GM18867 (cell line): Measurements from ENCODE around the gene PTPRCAP.
"Not testable (repeated sequence)": the region's sequence is repeated elsewhere in the genome, so short reads cannot be mapped to it uniquely, and the experiment has no call there.

Experiments used
- ATAC-seq: cut with Tn5 transposase; IDR thresholded peaks from one replicate; pipeline ENCODE4 v1.9.1; 2021; ENCODE audit warnings: mild to moderate bottlenecking, moderate library complexity; ENCODE audit not compliant: unreplicated experiment

PTPRCAP gene

DNA sequence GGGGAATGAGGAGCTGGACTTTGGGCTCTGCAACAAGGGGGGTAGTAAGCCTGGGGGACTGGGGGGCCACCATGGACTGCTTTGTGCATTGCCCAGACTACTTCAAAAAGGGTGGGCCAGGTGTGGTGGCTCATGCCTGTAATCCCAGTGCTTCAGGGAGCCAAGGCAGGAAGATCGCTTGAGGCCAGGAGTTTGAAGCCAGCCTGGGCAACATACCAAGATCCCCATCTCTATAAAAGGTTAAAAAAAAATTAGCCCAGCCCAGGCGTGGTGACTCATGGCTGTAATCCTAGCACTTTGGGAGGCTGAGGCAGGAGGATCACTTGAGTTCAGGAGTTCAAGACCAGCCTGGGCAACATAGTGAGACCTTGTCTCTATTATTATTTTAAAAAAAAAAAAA lies 28.0 kb upstream of the PTPRCAP start:
- not testable (repeated sequence) for ATAC-seq

DNA sequence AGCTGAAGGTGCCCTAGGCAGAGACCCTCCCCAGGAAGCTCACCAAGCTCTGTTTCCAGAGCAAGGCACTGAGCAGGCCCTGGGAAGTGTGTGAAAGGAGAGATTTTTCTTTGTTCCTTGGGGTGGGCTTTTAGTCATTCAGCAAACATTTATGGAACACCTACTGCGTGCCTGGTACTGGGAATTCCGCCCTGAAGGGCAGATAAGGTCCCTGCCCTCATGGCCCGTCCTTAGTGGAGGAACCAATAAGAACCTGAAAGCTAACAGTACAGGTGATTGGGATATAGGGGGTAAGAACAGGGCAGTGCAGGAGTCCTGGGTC lies 27.7 kb upstream of the PTPRCAP start:
- no peak for ATAC-seq

DNA sequence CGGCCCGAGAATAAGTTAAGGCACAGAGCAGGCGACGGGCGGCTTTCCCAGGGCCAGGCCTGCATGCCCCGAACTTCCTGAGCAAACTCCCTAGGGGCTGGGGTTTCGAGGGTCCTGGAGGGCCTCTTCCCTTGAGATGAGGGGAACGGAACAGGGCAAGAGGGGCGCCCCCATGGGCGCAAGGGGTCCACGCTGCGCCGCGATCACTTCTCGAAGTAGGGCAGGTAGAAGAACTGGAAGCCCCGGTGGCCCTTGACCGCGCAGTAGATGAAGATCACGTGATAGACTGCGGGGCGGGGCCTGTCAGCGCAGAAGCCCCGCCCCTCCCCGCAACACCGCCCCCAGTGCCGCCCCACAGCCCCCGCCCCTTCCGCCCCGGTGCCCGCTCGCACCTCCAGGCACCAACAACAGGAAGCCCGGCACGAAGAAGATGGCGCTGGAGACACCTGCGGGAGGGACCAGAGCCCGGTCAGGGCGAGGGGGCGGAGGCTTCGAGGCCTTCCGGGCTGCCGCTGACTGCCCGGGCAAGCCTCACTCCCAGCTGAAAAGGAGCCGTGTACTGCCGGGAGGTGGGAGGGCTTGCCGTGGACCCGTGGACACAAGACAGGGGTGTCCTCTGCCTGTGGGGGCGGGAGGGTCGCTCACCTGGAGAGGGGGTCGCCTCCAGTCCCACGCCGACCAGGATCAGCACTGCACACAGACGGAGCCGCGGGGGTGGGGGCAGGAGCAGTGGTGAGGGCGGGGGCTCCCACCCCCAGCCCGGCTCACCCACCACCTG lies 27.1 kb upstream of the PTPRCAP start:
- peak; percentile 59 for ATAC-seq

DNA sequence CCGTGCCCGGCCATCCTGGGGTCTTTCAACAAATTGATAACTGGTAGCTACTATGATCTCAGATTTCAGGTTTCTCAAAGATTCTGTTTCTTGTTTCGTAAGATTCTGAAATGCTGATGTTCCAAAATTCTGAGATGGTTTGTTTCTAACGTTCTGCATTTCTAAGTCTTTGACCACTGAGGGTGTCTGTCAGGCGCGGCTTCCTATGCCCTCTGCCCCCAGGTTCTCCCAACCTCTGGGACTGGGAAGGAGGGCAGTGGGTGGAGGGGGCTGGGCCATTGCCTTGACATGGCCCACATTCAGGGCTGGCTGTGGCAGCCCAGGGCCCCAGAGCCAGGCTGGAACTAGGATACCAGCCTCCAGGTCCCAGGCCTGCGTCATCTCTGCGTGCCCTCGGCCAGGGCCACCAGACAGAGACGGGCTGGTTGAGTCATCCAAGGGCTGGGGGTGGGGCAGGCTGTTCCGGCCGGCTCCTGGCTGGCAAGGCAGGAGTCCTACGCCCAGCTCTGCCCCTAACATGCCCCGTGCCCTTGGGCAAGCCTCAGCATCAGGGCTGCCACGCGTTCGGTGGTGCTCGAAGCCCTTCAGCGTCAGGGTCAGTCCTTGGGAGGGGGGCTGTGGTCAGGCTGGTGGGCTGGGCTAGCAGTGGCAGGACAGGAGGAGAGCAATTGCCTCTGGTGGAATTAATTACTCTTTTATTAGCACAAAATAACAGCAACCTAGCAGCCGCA lies 26.4 kb upstream of the PTPRCAP start:
- no peak for ATAC-seq

DNA sequence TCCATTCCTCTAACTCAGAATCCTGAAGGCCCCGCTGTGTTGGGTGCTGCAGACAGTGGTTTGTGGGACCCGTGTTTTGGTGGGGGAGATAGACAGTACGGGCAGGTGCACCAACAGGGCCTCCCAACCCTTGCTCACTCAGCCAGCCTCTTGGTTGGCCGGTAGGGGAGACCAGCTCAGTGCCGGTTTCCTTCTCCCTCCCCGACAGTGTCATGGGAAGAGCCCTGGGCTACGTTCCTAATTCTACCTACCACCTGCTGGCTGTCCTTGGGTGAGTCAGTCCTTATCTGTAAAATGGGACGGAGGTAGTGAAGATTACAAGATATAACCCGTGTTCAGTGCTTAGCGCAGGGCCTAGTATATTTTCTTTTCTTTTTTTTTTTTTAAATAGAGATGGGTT lies 25.7 kb upstream of the PTPRCAP start:
- no peak for ATAC-seq

DNA sequence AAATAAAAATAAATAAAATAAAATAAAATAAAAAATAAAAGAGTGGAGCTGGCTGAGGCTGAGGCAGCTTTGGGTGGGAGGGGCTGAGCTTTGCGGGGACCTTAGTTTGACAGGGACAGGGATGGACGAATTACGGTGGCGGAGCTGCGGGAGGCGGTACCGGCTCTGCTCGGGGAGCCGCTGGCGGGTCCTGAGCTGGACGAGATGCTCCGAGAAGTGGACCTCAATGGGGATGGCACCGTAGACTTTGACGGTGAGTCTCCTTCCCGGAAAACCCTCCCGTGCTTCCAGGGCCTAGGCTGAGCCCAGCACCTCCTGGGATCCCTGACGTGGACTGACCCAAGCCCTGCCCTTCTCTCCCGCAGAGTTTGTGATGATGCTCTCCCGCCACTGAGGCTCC lies 20.8 kb upstream of the PTPRCAP start:
- ATAC-seq = no peak

DNA sequence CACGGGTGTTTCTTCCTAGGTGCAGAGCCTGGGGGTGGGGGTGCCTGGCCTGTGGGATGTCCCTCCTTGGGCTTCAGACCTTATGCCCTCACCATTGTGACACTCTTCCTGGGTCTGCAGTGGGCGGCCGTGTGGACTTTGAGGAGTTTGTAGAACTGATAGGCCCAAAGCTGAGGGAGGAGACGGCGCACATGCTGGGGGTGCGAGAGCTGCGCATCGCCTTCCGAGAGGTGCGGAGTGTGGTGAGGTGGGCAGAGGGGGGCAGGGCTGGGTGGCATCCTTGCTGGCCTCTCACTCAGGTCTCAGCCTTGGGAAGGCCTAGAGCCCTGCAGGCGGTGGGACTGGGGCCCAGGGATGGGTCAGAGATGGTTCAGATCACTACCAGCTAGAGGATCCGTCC lies 20.0 kb upstream of the PTPRCAP start:
- ATAC-seq = no peak

DNA sequence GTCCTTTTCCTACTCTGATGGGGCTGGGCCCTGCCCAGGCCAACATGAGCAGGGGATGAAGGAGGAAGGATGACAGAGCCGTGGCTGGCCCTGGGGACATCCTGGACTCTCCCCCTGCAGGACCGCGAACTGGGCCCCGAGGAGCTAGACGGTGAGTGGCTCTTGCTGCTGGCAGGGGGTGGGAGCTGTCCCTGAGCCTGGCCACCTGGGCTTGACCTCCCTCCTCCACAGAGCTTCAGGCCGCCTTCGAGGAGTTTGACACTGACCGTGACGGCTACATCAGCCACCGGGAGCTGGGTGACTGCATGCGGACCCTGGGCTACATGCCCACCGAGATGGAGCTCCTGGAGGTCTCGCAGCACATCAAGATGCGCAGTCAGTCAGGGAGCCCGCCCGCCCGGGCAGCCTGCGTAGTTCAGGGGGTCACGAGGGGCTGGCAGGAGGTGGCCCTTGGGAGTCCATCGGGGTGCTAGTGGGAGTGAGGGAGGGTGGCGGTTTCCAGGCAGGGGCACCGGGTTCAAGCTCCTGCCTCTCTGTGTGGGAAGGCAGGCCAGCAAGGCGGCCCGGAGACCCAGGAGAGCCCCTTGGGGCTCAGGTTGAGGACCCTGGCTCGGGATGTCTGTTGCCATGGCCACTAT lies 18.7 kb upstream of the PTPRCAP start:
- ATAC-seq = no peak

DNA sequence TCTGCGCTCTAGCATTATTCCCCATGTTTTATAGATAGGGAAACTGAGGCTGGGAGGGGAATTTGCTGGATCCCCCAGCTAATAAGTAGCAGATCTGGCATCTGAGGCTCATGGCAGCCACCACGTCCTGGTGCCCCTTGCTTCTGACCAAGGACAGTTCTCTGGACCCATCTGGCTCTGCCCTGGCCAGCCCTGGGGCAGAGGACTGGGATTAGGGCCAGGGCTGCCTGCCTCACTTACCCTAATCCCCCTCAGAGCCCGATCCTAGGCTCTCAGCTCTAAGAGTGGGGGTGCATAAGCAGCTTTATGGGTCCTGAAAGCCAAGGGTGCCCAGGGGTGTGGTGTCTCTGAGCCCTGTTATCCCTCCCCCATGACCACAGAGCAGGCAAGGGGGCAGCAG lies 17.6 kb upstream of the PTPRCAP start, which contains the start of gene CABP4:
TSS of gene CABP4 (plus strand) at position 301 of the 400 bp plus-strand sequence. CDS start at position 371, 70 bp downstream.
- no peak for ATAC-seq

DNA sequence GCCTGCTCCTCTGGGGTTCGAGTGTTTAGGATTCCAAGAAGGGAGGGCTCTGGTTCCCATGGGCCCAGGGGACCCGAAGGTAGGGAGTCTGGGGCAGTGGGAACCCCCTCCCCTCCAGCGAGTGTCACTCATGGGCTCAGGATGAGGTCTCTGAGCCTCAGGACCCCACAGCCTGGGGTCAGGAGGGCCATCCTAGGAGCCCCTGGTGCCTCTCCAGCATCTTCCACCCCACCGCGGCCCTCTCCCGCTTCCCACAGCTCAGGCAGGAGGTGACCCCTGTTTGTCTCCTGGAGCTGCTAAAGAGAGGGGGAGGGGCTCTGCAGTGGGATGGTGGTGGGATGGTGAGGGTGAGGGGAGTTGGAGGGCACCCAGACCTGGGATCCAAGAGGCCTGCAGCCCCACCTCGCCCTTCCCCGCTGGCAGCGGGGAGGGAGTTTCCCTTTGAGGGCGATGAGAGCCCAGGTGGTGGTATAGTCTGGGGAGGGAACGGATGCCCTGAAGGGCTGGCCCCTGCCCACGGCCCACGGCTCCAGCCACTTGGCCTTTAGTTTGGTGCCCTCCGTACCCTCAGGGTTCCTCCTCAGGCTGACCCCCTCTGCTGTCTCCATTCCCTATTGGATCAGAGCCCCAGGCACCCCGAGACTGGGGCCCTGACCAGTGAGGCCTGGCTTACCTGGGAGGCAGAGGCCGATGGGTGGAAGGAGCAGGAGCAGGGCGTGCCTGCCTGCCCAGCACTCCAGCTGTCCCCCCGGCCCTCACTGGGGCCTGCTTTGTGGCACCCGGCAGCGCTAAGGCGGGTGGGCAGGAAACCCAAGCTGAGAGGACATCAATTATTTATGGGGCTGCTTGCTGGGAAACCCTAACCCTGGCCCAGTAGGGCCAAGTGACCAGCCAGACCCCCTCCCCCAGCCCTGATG lies 16.6 kb upstream of the PTPRCAP start:
- no peak for ATAC-seq

DNA sequence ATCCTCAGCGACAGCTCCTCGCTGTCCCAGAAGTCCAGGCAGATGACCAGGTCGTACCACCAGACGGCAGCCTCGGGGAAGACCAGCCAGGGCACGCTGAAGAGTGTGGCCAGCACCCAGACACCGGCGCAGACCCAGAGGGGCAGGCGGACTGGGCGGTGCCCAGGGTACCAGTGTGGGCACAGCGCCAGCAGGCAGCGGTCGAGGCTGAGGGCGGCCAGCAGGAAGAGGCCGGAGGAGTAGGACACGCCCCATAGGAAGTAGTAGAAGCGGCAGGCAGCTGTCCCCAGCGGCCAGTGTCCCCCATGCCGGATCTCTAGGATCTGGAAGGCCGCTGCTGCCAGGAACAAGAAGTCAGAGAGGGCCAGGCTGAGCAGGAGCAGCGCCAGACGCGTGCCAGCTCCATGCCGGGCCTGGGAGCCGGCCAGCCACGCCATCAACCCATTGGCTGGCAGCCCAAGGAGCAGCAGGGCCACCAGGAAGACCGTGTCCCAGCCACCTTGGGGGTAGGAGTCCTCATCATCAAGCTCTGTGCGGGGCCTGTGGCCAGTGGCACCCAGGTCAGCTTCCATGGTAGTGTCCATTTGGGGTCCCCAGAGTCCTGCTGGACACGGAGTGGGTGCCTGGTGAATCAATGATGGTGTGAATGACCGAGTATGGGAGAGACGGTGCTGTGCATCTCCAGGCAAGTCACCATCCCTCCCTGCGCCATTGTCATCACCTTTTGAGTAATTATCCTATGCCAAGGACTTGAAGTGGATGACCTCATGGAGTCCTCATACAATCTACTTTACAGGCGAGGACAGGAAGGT lies 14.9 kb upstream of the PTPRCAP start, which contains the start of gene GPR152:
TSS of gene GPR152 (minus strand) at position 589 of the 812 bp plus-strand sequence. CDS start at position 584, 5 bp downstream.
- no peak for ATAC-seq

DNA sequence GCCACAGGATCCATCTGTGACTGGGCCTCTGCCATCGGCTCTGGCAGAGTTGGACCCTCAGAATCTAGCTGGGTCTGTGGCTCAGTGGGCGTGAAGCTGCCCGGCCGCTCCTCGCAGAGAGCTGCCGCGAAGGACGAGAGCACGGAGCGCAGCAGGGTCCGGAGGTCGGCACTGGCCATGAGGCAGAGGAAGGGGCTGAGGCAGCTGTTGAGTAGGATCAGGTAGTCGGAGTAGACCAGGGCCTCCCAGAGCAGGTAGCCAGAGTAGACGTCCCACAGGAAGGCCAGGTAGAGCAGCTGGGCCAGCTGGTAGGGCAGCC lies 14.1 kb upstream of the PTPRCAP start:
- no peak for ATAC-seq

DNA sequence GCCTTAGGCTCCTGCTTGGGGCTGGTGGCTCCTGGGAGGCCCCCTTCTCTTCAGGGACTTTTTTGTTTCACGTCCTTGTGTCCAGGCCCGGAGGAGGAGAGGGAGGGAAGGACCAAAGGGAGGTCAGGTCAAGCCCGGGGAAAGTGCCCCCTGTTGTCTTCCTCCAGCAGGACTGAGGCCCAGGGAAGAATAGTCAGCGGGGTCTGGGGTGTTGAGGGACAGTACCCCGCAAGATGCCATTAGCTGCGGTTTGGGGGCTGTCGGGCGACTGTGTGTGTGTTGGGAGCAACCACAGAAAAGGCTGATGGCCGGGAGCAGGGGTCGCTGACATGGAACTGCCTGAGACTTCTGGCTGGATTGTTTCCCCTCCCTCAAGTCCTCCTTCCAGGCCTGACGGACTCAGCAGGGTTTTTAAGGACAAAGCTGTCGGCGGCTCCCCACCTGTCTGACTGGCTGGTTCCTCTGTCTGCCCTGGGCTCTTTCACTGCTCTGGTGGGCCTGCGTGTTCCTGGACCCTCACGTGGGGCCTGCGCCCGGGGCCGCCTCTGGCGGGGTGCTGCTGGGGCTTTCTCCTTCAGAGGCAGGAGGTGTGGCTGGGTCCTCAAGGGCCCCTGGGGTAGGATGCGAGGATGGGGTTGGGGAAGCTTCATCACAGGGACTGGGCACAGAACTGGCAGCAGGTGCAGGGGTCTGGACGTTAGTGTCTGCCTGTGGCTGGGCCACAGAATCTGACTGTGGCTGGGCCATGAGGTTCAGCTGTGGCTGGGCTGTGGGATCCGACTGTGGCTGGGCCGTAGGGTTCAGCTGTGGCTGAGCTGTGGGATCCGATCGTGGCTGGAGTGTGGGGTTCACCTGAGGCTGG lies 13.5 kb upstream of the PTPRCAP start:
- no peak for ATAC-seq

DNA sequence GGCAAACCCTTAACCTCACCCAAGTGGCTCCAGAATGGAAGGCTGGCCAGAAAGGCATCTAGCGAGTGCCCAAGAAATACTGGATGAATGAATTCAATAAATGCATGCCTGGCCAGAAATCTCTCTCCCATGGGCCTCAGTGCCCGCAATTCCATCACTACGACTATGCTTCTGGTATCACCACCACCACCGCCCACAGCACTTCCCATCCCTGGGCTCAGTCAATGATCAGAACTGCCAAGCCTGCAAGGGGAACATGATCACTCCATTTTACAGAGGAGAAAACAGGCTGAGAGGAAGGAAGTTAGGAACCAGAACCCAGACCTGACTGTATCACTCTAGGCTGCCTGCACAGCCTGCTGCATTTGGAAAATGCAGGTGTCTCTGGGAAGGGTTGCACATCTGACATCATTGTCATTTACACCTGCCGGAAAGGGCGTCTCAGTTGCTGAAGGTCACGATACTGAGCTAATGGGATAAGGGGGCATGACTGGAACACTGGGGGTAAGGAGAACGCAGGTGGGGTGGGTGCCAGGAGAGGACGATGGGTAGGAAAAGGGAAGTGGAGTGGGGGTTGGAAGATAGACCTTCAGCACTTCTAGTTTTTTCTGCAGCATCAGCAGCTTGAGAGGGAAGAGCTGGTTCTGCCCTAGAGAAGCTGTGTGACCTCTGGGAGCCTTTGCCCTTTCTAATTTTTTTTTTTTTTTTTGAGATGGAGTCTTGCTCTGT lies 11.8 kb upstream of the PTPRCAP start:
- ATAC-seq = no peak

DNA sequence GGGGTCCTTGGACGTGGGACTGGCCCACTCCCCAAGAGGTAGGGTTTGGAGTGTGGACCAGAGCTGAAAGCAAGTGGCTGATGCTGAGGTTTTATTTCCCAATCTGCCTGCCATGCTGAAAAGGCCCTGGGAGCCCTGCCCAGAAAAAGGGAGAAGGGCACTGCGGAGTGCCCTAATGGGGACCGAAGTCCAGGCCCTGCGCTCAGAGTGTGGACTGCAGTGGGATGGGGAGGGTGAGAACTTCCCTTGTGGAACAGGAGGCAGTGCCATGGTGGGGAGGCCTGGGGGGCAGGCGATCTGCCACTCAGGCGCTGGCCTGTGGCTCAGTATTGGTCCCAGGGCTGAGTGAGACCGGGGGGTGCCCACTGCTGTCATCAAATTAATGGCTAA lies 10.7 kb upstream of the PTPRCAP start:
- no peak for ATAC-seq

DNA sequence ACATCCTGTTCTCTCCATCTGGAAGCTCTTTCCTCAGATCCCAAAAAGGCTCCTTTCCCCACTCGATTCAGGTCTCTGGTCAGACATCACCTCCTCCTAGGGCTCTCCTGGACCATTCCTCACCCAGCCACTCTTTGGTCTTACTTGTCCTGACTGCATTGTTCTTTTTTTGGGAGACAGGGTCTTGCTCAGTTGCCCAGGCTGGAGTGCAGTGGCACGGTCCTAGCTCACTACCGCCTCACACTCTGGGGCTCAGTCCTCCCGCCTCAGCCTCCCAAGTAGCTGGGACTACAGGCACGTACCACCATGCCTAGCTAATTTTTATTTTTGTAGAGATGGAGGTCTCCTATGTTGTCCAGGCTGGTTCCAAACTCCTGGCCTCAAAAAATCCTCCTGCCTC lies 8.0 kb upstream of the PTPRCAP start:
- ATAC-seq = no peak

DNA sequence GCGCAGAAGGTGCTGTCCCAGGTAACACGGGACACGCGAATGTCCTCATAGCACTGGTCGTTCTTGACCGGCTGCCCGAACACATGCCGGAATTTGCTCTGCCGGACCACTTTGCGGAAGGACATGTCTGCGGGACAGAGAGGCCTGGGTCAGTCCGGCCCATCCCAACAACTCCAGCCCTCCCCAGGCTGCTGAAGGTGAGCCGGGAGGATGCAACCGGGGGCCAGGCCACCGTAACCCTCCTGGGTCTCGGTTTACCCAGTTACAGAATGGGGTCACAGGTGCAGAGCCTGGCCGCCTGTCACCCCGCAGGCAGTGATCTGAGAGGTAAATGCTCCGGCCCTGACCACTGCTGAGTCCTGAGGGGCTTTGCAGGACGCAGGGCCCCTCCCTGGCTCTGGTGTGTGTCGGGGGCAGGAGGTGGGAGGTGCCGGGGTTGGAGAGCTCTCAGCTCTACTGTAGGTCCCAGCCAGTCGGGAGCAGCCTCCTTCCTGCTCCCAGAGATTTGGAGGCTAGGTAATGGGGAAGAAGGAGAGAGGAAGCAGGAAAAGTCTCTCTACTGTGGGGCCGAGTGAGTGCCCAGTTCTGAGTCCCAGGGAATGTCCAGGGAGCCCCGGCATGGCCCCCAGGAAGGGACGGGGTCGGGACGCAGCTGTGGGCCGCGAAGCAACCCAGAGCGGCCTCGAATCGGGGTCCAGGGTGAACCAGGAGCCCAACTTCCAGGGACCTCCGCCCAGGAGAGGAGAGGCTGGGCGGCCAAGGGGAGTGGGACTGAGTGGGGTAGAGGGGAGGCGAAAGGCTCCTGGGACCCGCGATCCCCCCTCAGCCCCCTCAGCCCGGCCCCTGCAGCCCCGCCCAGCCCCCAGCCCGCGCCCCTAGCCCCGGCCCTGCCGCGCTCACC lies 5.3 kb upstream of the PTPRCAP start:
- peak; percentile 3 for ATAC-seq
